H9 (cell line): ENCODE data around the gene CCDC187. TPM values are rescaled to one million over a fixed set of nuclear protein-coding genes. Genes with fewer than 3 reads are reported as not detected.

ENCODE experiments used
- DNase-seq: peaks from one replicate; pipeline ENCODE4 v3.0.0-alpha.2; 2017
- H2AFZ ChIP-seq: one replicate; pipeline ENCODE4 v1.6.1; 2013; ENCODE audit warnings: mild to moderate bottlenecking, low read length, control low read depth, moderate library complexity
- H2AK5ac ChIP-seq: 2 replicates; pipeline ENCODE4 v1.6.1; 2013; ENCODE audit warnings: low read length, control low read depth, mixed read lengths; ENCODE audit not compliant: insufficient read length
- H2BK120ac ChIP-seq: one replicate; pipeline ENCODE4 v1.6.1; 2013; ENCODE audit warnings: low read depth, mild to moderate bottlenecking, low read length, control low read depth, inconsistent platforms; ENCODE audit not compliant: poor library complexity, severe bottlenecking
- H2BK12ac ChIP-seq: 2 replicates; pipeline ENCODE4 v1.6.1; 2013; ENCODE audit warnings: low read length, control low read depth, mixed read lengths, low read depth; ENCODE audit not compliant: insufficient read length
- H2BK15ac ChIP-seq: 2 replicates; pipeline ENCODE4 v1.6.1; 2013; ENCODE audit warnings: low read depth, low read length, control low read depth
- H2BK20ac ChIP-seq: one replicate; pipeline ENCODE4 v1.6.1; 2013; ENCODE audit warnings: low read depth, mild to moderate bottlenecking, low read length, control low read depth, inconsistent platforms; ENCODE audit not compliant: poor library complexity, severe bottlenecking
- H2BK5ac ChIP-seq: 2 replicates; pipeline ENCODE4 v1.6.1; 2013; ENCODE audit warnings: low read length, control low read depth, mixed read lengths; ENCODE audit not compliant: insufficient read length
- H3K14ac ChIP-seq: 2 replicates; pipeline ENCODE4 v1.6.1; 2013; ENCODE audit warnings: low read length, control low read depth; ENCODE audit not compliant: insufficient read depth
- H3K18ac ChIP-seq: 2 replicates; pipeline ENCODE4 v1.6.1; 2013; ENCODE audit warnings: low read depth, mild to moderate bottlenecking, mixed read lengths, low read length, control low read depth; ENCODE audit not compliant: insufficient read length
- H3K23ac ChIP-seq: 2 replicates; pipeline ENCODE4 v1.6.1; 2013; ENCODE audit warnings: low read length, control low read depth, mixed read lengths, low read depth; ENCODE audit not compliant: insufficient read length
- H3K23me2 ChIP-seq: 2 replicates; pipeline ENCODE4 v1.6.1; 2013; ENCODE audit warnings: low read depth, mild to moderate bottlenecking, mixed read lengths, low read length, control low read depth; ENCODE audit not compliant: insufficient read length, poor library complexity, severe bottlenecking
- H3K27ac ChIP-seq: 2 replicates; pipeline ENCODE4 v1.5.1; 2013; ENCODE audit warnings: low read length, control low read depth, mixed read lengths, low read depth; ENCODE audit not compliant: insufficient read length
- H3K27me3 ChIP-seq: 2 replicates; pipeline ENCODE4 v1.6.1; 2013; ENCODE audit warnings: low read length, control low read depth, inconsistent platforms; ENCODE audit not compliant: insufficient read depth
- H3K4ac ChIP-seq: 2 replicates; pipeline ENCODE4 v1.6.1; 2013; ENCODE audit warnings: low read depth, mild to moderate bottlenecking, control low read depth, inconsistent platforms, low read length, moderate library complexity
- H3K4me1 ChIP-seq: 2 replicates; pipeline ENCODE4 v1.6.1; 2013; ENCODE audit warnings: low read length, control low read depth, inconsistent platforms; ENCODE audit not compliant: insufficient read depth
- H3K4me2 ChIP-seq: 2 replicates; pipeline ENCODE4 v1.6.1; 2013; ENCODE audit warnings: low read length, control low read depth, mixed read lengths; ENCODE audit not compliant: insufficient read length, insufficient read depth
- H3K56ac ChIP-seq: 2 replicates; pipeline ENCODE4 v1.6.1; 2013; ENCODE audit warnings: low read depth, mild to moderate bottlenecking, mixed read lengths, low read length, control low read depth; ENCODE audit not compliant: insufficient read length
- H3K79me1 ChIP-seq: 2 replicates; pipeline ENCODE4 v1.6.1; 2013; ENCODE audit warnings: low read depth, mild to moderate bottlenecking, moderate library complexity, low read length, control low read depth, inconsistent platforms; ENCODE audit not compliant: insufficient read depth, poor library complexity, severe bottlenecking
- H3K79me2 ChIP-seq: 2 replicates; pipeline ENCODE4 v1.6.1; 2013; ENCODE audit warnings: low read length, control low read depth, inconsistent platforms; ENCODE audit not compliant: insufficient read depth
- H3K9ac ChIP-seq: 2 replicates; pipeline ENCODE4 v1.6.1; 2013; ENCODE audit warnings: low read length, control low read depth, mixed read lengths; ENCODE audit not compliant: insufficient read length; ENCODE audit errors: extremely low read depth
- H3K9me3 ChIP-seq: one replicate; pipeline ENCODE4 v1.6.1; 2013; ENCODE audit warnings: low read depth, low read length, inconsistent platforms; ENCODE audit not compliant: control insufficient read depth
- H3T11ph ChIP-seq: one replicate; pipeline ENCODE4 v1.6.1; 2013; ENCODE audit warnings: mild to moderate bottlenecking, low read length, control low read depth, inconsistent platforms
- H4K20me1 ChIP-seq: one replicate; pipeline ENCODE4 v1.6.1; 2013; ENCODE audit not compliant: control insufficient read depth, insufficient read length, insufficient read depth
- H4K5ac ChIP-seq: 2 replicates; pipeline ENCODE4 v1.6.1; 2013; ENCODE audit warnings: low read depth, mild to moderate bottlenecking, mixed read lengths, low read length, control low read depth; ENCODE audit not compliant: insufficient read length
- H4K8ac ChIP-seq: replicated peaks from 2 replicates; pipeline ENCODE4 v1.6.1; 2013; ENCODE audit warnings: low read length, control low read depth, mixed read lengths, low read depth; ENCODE audit not compliant: insufficient read length
- H4K91ac ChIP-seq: 2 replicates; pipeline ENCODE4 v1.6.1; 2013; ENCODE audit warnings: low read depth, mild to moderate bottlenecking, moderate library complexity, mixed read lengths, low read length, control low read depth; ENCODE audit not compliant: insufficient read length
- H3K27ac Mint-ChIP-seq, 3 experiments: 2 replicates in 2 of 3; 3 replicates in 1 of 3; pipeline ENCODE4 v1.8.0; 2020 to 2021; ENCODE audit warnings: mixed read lengths in 3 of 3, mild to moderate bottlenecking in 1 of 3, moderate library complexity in 1 of 3
- H3K27me3 Mint-ChIP-seq: 2 replicates; pipeline ENCODE4 v1.8.0; 2021; ENCODE audit warnings: low read depth, mild to moderate bottlenecking, moderate library complexity, mixed read lengths
- H3K36me3 Mint-ChIP-seq, 3 experiments: 2 replicates in 2 of 3; 3 replicates in 1 of 3; pipeline ENCODE4 v1.8.0; 2020 to 2021; ENCODE audit warnings: low read depth in 3 of 3, mixed read lengths in 3 of 3; ENCODE audit not compliant: insufficient read depth in 1 of 3
- H3K4me1 Mint-ChIP-seq, 2 experiments: 2 replicates each; pipeline ENCODE4 v1.8.0; 2020; ENCODE audit warnings: mixed read lengths in 2 of 2
- H3K4me3 Mint-ChIP-seq, 2 experiments: 2 replicates in 1 of 2; 3 replicates in 1 of 2; pipeline ENCODE4 v1.8.0; 2020 to 2021; ENCODE audit warnings: mild to moderate bottlenecking in 2 of 2, mixed read lengths in 2 of 2, moderate library complexity in 1 of 2
- H3K9me3 Mint-ChIP-seq, 2 experiments: 2 replicates in 1 of 2; 3 replicates in 1 of 2; pipeline ENCODE4 v1.8.0; 2020; ENCODE audit warnings: mild to moderate bottlenecking in 2 of 2, mixed read lengths in 2 of 2, moderate library complexity in 1 of 2
- WGBS: extraction: QIAGEN DNeasy Blood & Tissue Kit; methylation state at CpG from one replicate; pipeline ENCODE4 v1.1.7; 2013; ENCODE audit warnings: missing lambda C conversion rate, low lambda C conversion rate, mixed read lengths; ENCODE audit not compliant: insufficient read length; ENCODE audit errors: extremely low coverage; 5-methylcytosine and 5-hydroxymethylcytosine counted together
- total RNA-seq: library from RNA; stranded (reverse); gene quantifications from 2 replicates; pipeline ENCODE4 v1.2.1, GENCODE V29; 2021
- TF ChIP-seq, protein P1 (sequence below): fragments of 200-600 bp; sonication (generic); conservative IDR thresholded peaks from 3 replicates; pipeline ENCODE4 v1.8.0; 2021; ENCODE audit warnings: antibody characterized with exemption, mild to moderate bottlenecking

CCDC187 gene
- total RNA-seq, 1 experiment from 2014 or later: 0.07 TPM

DNA sequence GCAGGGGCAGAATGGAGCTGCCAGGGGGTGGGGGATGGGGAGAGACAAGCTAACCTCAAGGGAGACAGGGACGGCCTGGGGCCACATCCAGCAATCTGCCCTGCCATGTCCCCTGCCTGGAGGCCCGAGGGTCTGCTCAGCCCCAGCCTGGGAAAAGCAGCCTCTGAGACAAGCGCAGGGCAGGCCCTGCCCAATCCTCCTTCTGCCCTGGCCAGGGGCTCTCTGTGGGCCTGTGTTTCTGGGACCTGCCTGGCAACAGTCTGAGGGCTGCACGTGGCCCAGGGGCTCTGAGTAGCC, 44.4 kb downstream of the CCDC187 start:
- Histone ChIP-seq H2AK5ac (no peak overlapping the region), H3K9ac (no peak overlapping the region), H2BK120ac (no peak overlapping the region), H3K18ac (no peak overlapping the region), H3K27me3 (no peaks in the 10 kb centered on the region), H3K23ac (no peak overlapping the region), H2BK20ac (no peak overlapping the region), H3K4me1 (no peaks in the 10 kb centered on the region), H3K4me2 (no peak overlapping the region), H3K56ac (no peak overlapping the region), H4K20me1 (no peaks in the 10 kb centered on the region), H2BK15ac (no peak overlapping the region), H3T11ph (no peak overlapping the region), H3K4ac (no peak overlapping the region), H2AFZ (no peak overlapping the region), H4K5ac (no peak overlapping the region), H3K79me1 (no peaks in the 10 kb centered on the region), H3K14ac (peak overlapping the region; percentile 68; the same call in 1 of the 2 replicates), H2BK12ac (no peak overlapping the region), H3K27ac (no peak overlapping the region), H4K8ac (no peak overlapping the region), H3K9me3 (no peaks in the 10 kb centered on the region), H2BK5ac (no peak overlapping the region), H3K23me2 (no peaks in the 10 kb centered on the region), H4K91ac (no peak overlapping the region), H3K79me2 (no peaks in the 10 kb centered on the region)
- WGBS: no CpG with 5 or more reads among the region's 4 CpGs
- Mint-ChIP-seq H3K27me3 (no peaks in the 10 kb centered on the region; the same call in 1 of the 2 replicates), H3K36me3 (no peaks in the 10 kb centered on the region), H3K27ac (no peak overlapping the region), H3K4me1 (peaks cover 2 to 16% of the 10 kb centered on the region in 2 experiments; a peak in 2 of 4 replicates), H3K9me3 (no peaks in the 10 kb centered on the region), H3K4me3 (no peak overlapping the region)
- no peak for DNase-seq
- TF ChIP-seq, protein P1, sequence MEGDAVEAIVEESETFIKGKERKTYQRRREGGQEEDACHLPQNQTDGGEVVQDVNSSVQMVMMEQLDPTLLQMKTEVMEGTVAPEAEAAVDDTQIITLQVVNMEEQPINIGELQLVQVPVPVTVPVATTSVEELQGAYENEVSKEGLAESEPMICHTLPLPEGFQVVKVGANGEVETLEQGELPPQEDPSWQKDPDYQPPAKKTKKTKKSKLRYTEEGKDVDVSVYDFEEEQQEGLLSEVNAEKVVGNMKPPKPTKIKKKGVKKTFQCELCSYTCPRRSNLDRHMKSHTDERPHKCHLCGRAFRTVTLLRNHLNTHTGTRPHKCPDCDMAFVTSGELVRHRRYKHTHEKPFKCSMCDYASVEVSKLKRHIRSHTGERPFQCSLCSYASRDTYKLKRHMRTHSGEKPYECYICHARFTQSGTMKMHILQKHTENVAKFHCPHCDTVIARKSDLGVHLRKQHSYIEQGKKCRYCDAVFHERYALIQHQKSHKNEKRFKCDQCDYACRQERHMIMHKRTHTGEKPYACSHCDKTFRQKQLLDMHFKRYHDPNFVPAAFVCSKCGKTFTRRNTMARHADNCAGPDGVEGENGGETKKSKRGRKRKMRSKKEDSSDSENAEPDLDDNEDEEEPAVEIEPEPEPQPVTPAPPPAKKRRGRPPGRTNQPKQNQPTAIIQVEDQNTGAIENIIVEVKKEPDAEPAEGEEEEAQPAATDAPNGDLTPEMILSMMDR: no peak
